WTC11 (cell line): Measurements from ENCODE around the gene CAMKMT. TPM values are rescaled to one million over a fixed set of nuclear protein-coding genes. Genes with fewer than 3 reads are reported as not detected.

Experiments
- ATAC-seq: fragments of 200-7000 bp; cut with Tn5 transposase; 2 replicates; pipeline ENCODE4 v1.10.0; 2021; ENCODE audit warnings: mild to moderate bottlenecking, moderate library complexity
- CTCF ChIA-PET: fragments of 300-600 bp; sonication (Branson Sonifier 250); formaldehyde crosslinking; loops from one replicate; lab custom pipeline; 2021; ENCODE audit warnings: antibody characterized with exemption; lab: Charles Lee
- POLR2A ChIA-PET: fragments of 350-600 bp; sonication (Branson Sonifier 250); formaldehyde crosslinking; loops from one replicate; lab custom pipeline; 2021; ENCODE audit warnings: antibody characterized with exemption; lab: Charles Lee
- DNase-seq: peaks from one replicate; pipeline ENCODE4 v3.0.0; 2021; ENCODE audit warnings: low spot score
- H3K27ac Mint-ChIP-seq: 2 replicates; pipeline ENCODE4 v1.8.0; 2021; ENCODE audit warnings: mixed read lengths
- H3K27me3 Mint-ChIP-seq: 2 replicates; pipeline ENCODE4 v1.8.0; 2021; ENCODE audit warnings: low read depth, mild to moderate bottlenecking, moderate library complexity, mixed read lengths
- H3K36me3 Mint-ChIP-seq: 2 replicates; pipeline ENCODE4 v1.8.0; 2021; ENCODE audit warnings: mixed read lengths
- H3K4me1 Mint-ChIP-seq: 2 replicates; pipeline ENCODE4 v1.8.0; 2022; ENCODE audit warnings: mixed read lengths
- H3K4me3 Mint-ChIP-seq: 2 replicates; pipeline ENCODE4 v1.8.0; 2021; ENCODE audit warnings: mild to moderate bottlenecking, moderate library complexity, mixed read lengths
- H3K9me3 Mint-ChIP-seq: 2 replicates; pipeline ENCODE4 v1.8.0; 2021; ENCODE audit warnings: mixed read lengths
- ATF3 ChIP-seq: sonication (generic); formaldehyde crosslinking; conservative IDR thresholded peaks from 2 replicates; pipeline ENCODE4 v1.8.1; 2022; ENCODE audit warnings: mild to moderate bottlenecking, missing genetic modification reagents
- CBFB ChIP-seq: sonication (generic); formaldehyde crosslinking; IDR thresholded peaks from 2 replicates; pipeline ENCODE4 v1.8.1; 2022; ENCODE audit warnings: mild to moderate bottlenecking, low read depth, missing genetic modification reagents
- E2F1 ChIP-seq: sonication (generic); formaldehyde crosslinking; IDR thresholded peaks from 2 replicates; pipeline ENCODE4 v1.8.0; 2022; ENCODE audit warnings: mild to moderate bottlenecking, missing genetic modification reagents
- FOXK1 ChIP-seq: sonication (generic); formaldehyde crosslinking; IDR thresholded peaks from 2 replicates; pipeline ENCODE4 v1.8.0; 2022; ENCODE audit warnings: mild to moderate bottlenecking, moderate library complexity, missing genetic modification reagents
- FOXP4 ChIP-seq: sonication (generic); formaldehyde crosslinking; IDR thresholded peaks from 2 replicates; pipeline ENCODE4 v1.8.0; 2022; ENCODE audit warnings: mild to moderate bottlenecking, missing genetic modification reagents
- MYBL2 ChIP-seq: sonication (generic); formaldehyde crosslinking; IDR thresholded peaks from 2 replicates; pipeline ENCODE4 v1.8.1; 2023; ENCODE audit warnings: mild to moderate bottlenecking, moderate library complexity, missing genetic modification reagents
- NR1H2 ChIP-seq: sonication (generic); formaldehyde crosslinking; IDR thresholded peaks from 2 replicates; pipeline ENCODE4 v1.9.0; 2021; ENCODE audit warnings: mild to moderate bottlenecking, moderate library complexity, missing genetic modification reagents
- NR2C2 ChIP-seq: sonication (generic); formaldehyde crosslinking; IDR thresholded peaks from 2 replicates; pipeline ENCODE4 v1.8.0; 2022; ENCODE audit warnings: mild to moderate bottlenecking, missing genetic modification reagents
- ZBTB21 ChIP-seq: sonication (generic); formaldehyde crosslinking; IDR thresholded peaks from 2 replicates; pipeline ENCODE4 v1.8.1; 2023; ENCODE audit warnings: mild to moderate bottlenecking, missing genetic modification reagents, borderline replicate concordance
- ZBTB43 ChIP-seq: sonication (generic); formaldehyde crosslinking; IDR thresholded peaks from 2 replicates; pipeline ENCODE4 v1.8.1; 2023; ENCODE audit warnings: mild to moderate bottlenecking, missing genetic modification reagents
- ZMAT4 ChIP-seq: fragments of 250-450 bp; sonication (Bioruptor Pico); IDR thresholded peaks from 2 replicates; pipeline ENCODE4 v1.9.0; 2021; ENCODE audit warnings: mild to moderate bottlenecking
- ZNF121 ChIP-seq: sonication (generic); formaldehyde crosslinking; IDR thresholded peaks from 2 replicates; pipeline ENCODE4 v1.8.0; 2023; ENCODE audit warnings: missing genetic modification reagents
- ZNF396 ChIP-seq: fragments of 250-450 bp; sonication (Bioruptor Pico); IDR thresholded peaks from 2 replicates; pipeline ENCODE4 v1.8.0; 2021; ENCODE audit warnings: mild to moderate bottlenecking, moderate library complexity, borderline replicate concordance
- total RNA-seq: library from RNA; stranded (reverse); gene quantifications from 3 replicates; pipeline ENCODE4 v1.2.3, GENCODE V29; 2021
- TF ChIP-seq, protein P1 (sequence below): fragments of 200-600 bp; IDR thresholded peaks from 2 replicates; pipeline ENCODE4 v1.8.0; 2022; ENCODE audit warnings: antibody characterized with exemption
- TF ChIP-seq, protein P2 (sequence below): sonication (generic); formaldehyde crosslinking; IDR thresholded peaks from 2 replicates; pipeline ENCODE4 v1.8.1; 2023; ENCODE audit warnings: mild to moderate bottlenecking, missing genetic modification reagents, moderate library complexity
- TF ChIP-seq, protein P3 (sequence below): sonication (generic); formaldehyde crosslinking; IDR thresholded peaks from 2 replicates; pipeline ENCODE4 v1.8.0; 2023; ENCODE audit warnings: mild to moderate bottlenecking, missing genetic modification reagents
- TF ChIP-seq, protein P4 (sequence below): fragments of 250-450 bp; sonication (Bioruptor Pico); IDR thresholded peaks from 2 replicates; pipeline ENCODE4 v2.1.2; 2022; ENCODE audit warnings: mild to moderate bottlenecking, moderate library complexity

Gene CAMKMT
- total RNA-seq, 1 experiment from 2014 or later, result 20.6 TPM

DNA sequence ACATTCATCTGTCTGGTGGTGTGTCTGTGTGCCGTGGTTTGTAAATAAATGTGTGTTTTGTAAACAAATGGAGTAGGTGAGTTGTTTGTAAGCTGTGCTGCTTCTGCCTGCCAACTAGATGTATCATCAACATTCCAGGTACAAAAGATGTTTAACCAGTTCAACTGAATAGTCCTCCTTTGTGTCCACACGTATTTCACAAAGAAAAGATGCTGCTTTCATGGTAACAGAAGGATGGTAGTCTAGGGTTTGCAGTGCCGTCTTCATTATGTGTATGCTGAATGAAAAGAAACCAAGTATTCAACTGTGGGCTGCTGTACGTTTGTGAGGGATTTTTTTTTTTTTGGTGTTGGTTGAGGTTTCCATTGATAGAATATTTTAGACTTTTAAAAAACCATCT is 72.1 kb downstream of the CAMKMT start (continued):
- TF ChIP-seq FOXP4 (CRISPR knock-in tag), result no peak
- TF ChIP-seq, all 79 proteins: peak for 0

GRCh38 chr2:44441200-44441599 is 79.5 kb downstream of the CAMKMT start:
- Mint-ChIP-seq H3K36me3 (peaks cover 23% of the 10 kb centered on the region), H3K27me3 (no peaks in the 10 kb centered on the region), H3K9me3 (peaks cover 20% of the 10 kb centered on the region), H3K27ac (no peak overlapping the region), H3K4me3 (no peak overlapping the region), H3K4me1 (peaks cover 47% of the 10 kb centered on the region)
- no peak for TF ChIP-seq ZBTB21 (CRISPR knock-in tag)
- no peak for TF ChIP-seq NR2C2
- no peak for TF ChIP-seq ZMAT4
- TF ChIP-seq, protein P1, sequence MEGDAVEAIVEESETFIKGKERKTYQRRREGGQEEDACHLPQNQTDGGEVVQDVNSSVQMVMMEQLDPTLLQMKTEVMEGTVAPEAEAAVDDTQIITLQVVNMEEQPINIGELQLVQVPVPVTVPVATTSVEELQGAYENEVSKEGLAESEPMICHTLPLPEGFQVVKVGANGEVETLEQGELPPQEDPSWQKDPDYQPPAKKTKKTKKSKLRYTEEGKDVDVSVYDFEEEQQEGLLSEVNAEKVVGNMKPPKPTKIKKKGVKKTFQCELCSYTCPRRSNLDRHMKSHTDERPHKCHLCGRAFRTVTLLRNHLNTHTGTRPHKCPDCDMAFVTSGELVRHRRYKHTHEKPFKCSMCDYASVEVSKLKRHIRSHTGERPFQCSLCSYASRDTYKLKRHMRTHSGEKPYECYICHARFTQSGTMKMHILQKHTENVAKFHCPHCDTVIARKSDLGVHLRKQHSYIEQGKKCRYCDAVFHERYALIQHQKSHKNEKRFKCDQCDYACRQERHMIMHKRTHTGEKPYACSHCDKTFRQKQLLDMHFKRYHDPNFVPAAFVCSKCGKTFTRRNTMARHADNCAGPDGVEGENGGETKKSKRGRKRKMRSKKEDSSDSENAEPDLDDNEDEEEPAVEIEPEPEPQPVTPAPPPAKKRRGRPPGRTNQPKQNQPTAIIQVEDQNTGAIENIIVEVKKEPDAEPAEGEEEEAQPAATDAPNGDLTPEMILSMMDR, result no peak
- no peak for TF ChIP-seq ZNF121 (CRISPR knock-in tag)
- no peak for TF ChIP-seq ZBTB43 (CRISPR knock-in tag)
- TF ChIP-seq, protein P2, sequence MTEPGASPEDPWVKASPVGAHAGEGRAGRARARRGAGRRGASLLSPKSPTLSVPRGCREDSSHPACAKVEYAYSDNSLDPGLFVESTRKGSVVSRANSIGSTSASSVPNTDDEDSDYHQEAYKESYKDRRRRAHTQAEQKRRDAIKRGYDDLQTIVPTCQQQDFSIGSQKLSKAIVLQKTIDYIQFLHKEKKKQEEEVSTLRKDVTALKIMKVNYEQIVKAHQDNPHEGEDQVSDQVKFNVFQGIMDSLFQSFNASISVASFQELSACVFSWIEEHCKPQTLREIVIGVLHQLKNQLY, result no peak
- no peak for TF ChIP-seq NR1H2
- TF ChIP-seq, protein P3, sequence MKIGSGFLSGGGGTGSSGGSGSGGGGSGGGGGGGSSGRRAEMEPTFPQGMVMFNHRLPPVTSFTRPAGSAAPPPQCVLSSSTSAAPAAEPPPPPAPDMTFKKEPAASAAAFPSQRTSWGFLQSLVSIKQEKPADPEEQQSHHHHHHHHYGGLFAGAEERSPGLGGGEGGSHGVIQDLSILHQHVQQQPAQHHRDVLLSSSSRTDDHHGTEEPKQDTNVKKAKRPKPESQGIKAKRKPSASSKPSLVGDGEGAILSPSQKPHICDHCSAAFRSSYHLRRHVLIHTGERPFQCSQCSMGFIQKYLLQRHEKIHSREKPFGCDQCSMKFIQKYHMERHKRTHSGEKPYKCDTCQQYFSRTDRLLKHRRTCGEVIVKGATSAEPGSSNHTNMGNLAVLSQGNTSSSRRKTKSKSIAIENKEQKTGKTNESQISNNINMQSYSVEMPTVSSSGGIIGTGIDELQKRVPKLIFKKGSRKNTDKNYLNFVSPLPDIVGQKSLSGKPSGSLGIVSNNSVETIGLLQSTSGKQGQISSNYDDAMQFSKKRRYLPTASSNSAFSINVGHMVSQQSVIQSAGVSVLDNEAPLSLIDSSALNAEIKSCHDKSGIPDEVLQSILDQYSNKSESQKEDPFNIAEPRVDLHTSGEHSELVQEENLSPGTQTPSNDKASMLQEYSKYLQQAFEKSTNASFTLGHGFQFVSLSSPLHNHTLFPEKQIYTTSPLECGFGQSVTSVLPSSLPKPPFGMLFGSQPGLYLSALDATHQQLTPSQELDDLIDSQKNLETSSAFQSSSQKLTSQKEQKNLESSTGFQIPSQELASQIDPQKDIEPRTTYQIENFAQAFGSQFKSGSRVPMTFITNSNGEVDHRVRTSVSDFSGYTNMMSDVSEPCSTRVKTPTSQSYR, result no peak
- TF ChIP-seq ATF3 (CRISPR knock-in tag), result no peak
- TF ChIP-seq, protein P4, sequence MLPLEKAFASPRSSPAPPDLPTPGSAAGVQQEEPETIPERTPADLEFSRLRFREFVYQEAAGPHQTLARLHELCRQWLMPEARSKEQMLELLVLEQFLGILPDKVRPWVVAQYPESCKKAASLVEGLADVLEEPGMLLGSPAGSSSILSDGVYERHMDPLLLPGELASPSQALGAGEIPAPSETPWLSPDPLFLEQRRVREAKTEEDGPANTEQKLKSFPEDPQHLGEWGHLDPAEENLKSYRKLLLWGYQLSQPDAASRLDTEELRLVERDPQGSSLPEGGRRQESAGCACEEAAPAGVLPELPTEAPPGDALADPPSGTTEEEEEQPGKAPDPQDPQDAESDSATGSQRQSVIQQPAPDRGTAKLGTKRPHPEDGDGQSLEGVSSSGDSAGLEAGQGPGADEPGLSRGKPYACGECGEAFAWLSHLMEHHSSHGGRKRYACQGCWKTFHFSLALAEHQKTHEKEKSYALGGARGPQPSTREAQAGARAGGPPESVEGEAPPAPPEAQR (CRISPR knock-in tag), result no peak
- no peak for TF ChIP-seq ZNF396 (CRISPR knock-in tag)
- no peak for TF ChIP-seq FOXK1 (CRISPR knock-in tag)
- no peak for TF ChIP-seq MYBL2 (CRISPR knock-in tag)
- TF ChIP-seq CBFB (CRISPR knock-in tag), result no peak
- no peak for TF ChIP-seq E2F1
- no peak for ATAC-seq
- ChIA-PET CTCF (interaction anchor here (0.7 to 1.3 kb wide), 2 partner anchors 11 to 38 kb away, joined by 3 to 5 read pairs; no protein-coding TSS in a partner anchor), POLR2A (no interaction called here)
- no peak for DNase-seq
